IMR-90 (cell line): ENCODE results near the gene PDCD2. TPM values are rescaled to one million over a fixed set of nuclear protein-coding genes. Genes with fewer than 3 reads are reported as not detected.

Experiments used
- ATAC-seq: fragments of 200-7000 bp; cut with Tn5 transposase; 2 replicates; pipeline ENCODE4 v1.9.1; 2020; ENCODE audit warnings: low read depth, mild to moderate bottlenecking, moderate library complexity
- BruUV-seq: library from RNA; stranded (reverse); fragments of 400-500 nt; replicated peaks from 2 replicates; lab custom pipeline; 2021; lab: Mats Ljungman, UMichigan
- CTCF ChIA-PET: fragments of 300-600 bp; formaldehyde crosslinking; extraction: SDS; loops from one replicate; lab custom pipeline; 2021; ENCODE audit warnings: antibody characterized with exemption; lab: Yijun Ruan, JAX
- POLR2A ChIA-PET: fragments of 300-600 bp; sonication (Branson Sonifier 250); formaldehyde crosslinking; loops from one replicate; lab custom pipeline; 2022; ENCODE audit warnings: antibody characterized with exemption; ENCODE audit not compliant: unreplicated experiment; lab: Charles Lee
- DNase-seq: peaks from one replicate; pipeline ENCODE4 v3.0.0; 2013
- H2AFZ ChIP-seq: replicated peaks from 2 replicates; pipeline ENCODE3; 2013; ENCODE audit warnings: low read length, mild to moderate bottlenecking; ENCODE audit not compliant: poor library complexity
- H2AK5ac ChIP-seq: 2 replicates; pipeline ENCODE4 v1.6.1; 2013; ENCODE audit warnings: low read depth, low read length, inconsistent platforms
- H2AK9ac ChIP-seq: replicated peaks from 2 replicates; pipeline ENCODE3; 2013; ENCODE audit warnings: mild to moderate bottlenecking, low read depth, low read length, moderate library complexity; ENCODE audit not compliant: poor library complexity
- H2BK120ac ChIP-seq: 2 replicates; pipeline ENCODE4 v1.6.1; 2013; ENCODE audit warnings: low read depth, low read length, inconsistent platforms
- H2BK15ac ChIP-seq: 3 replicates; pipeline ENCODE4 v1.6.1; 2013; ENCODE audit warnings: low read depth, low read length, inconsistent platforms
- H2BK20ac ChIP-seq: 2 replicates; pipeline ENCODE4 v1.6.1; 2013; ENCODE audit warnings: low read depth, mild to moderate bottlenecking, inconsistent platforms, low read length, moderate library complexity
- H2BK5ac ChIP-seq: 2 replicates; pipeline ENCODE4 v1.6.1; 2013; ENCODE audit warnings: mild to moderate bottlenecking, low read depth, low read length, inconsistent platforms; ENCODE audit not compliant: poor library complexity, severe bottlenecking
- H3K14ac ChIP-seq: replicated peaks from 2 replicates; pipeline ENCODE4 v1.6.1; 2013; ENCODE audit warnings: low read depth, low read length, inconsistent platforms
- H3K18ac ChIP-seq: 2 replicates; pipeline ENCODE4 v1.6.1; 2013; ENCODE audit warnings: low read depth, low read length, control low read depth
- H3K23ac ChIP-seq: 2 replicates; pipeline ENCODE4 v1.6.1; 2013; ENCODE audit warnings: low read depth, low read length, inconsistent platforms
- H3K27ac ChIP-seq: 2 replicates; pipeline ENCODE4 v1.5.1; 2013; ENCODE audit warnings: mild to moderate bottlenecking, control low read depth, low read length; ENCODE audit not compliant: insufficient read depth
- H3K27me3 ChIP-seq: 2 replicates; pipeline ENCODE4 v1.6.1; 2013; ENCODE audit warnings: low read length; ENCODE audit not compliant: control insufficient read depth, insufficient read depth
- H3K36me3 ChIP-seq: 2 replicates; pipeline ENCODE4 v1.6.1; 2013; ENCODE audit warnings: low read length, mixed read lengths; ENCODE audit not compliant: control insufficient read depth, insufficient read depth
- H3K4ac ChIP-seq: 2 replicates; pipeline ENCODE4 v1.6.1; 2013; ENCODE audit warnings: low read depth, low read length, inconsistent platforms
- H3K4me1 ChIP-seq: 2 replicates; pipeline ENCODE4 v1.6.1; 2013; ENCODE audit warnings: low read length, mixed read lengths; ENCODE audit not compliant: control insufficient read depth, insufficient read depth
- H3K4me2 ChIP-seq: 2 replicates; pipeline ENCODE4 v1.6.1; 2013; ENCODE audit warnings: low read depth, mild to moderate bottlenecking, control low read depth, low read length, moderate library complexity
- H3K4me3 ChIP-seq: 2 replicates; pipeline ENCODE4 v1.5.1; 2013; ENCODE audit warnings: low read depth, mild to moderate bottlenecking, control low read depth, low read length, moderate library complexity; ENCODE audit not compliant: insufficient read depth
- H3K56ac ChIP-seq: 2 replicates; pipeline ENCODE4 v1.6.1; 2013; ENCODE audit warnings: low read length, inconsistent platforms; ENCODE audit not compliant: insufficient read depth; ENCODE audit errors: extremely low read depth
- H3K79me1 ChIP-seq, 2 experiments: 2 replicates each; pipeline ENCODE4 v1.6.1; 2013; ENCODE audit warnings: low read length in 2 of 2, inconsistent platforms in 1 of 2, low read depth in 1 of 2
- H3K9ac ChIP-seq: 2 replicates; pipeline ENCODE4 v1.6.1; 2013; ENCODE audit warnings: low read depth, low read length, control low read depth
- H3K9me1 ChIP-seq: 2 replicates; pipeline ENCODE4 v1.6.1; 2013; ENCODE audit warnings: low read length, inconsistent platforms; ENCODE audit not compliant: insufficient read depth
- H3K9me3 ChIP-seq: 2 replicates; pipeline ENCODE4 v1.6.1; 2013; ENCODE audit warnings: low read length; ENCODE audit not compliant: control insufficient read depth, insufficient read depth
- H4K20me1 ChIP-seq: 2 replicates; pipeline ENCODE4 v1.6.1; 2013; ENCODE audit warnings: low read length, inconsistent platforms; ENCODE audit not compliant: insufficient read depth
- H4K5ac ChIP-seq: 2 replicates; pipeline ENCODE4 v1.6.1; 2013; ENCODE audit warnings: mild to moderate bottlenecking, low read depth, low read length, control low read depth
- H4K8ac ChIP-seq, 2 experiments: 2 replicates each; pipeline ENCODE4 v1.6.1; 2013; ENCODE audit warnings: low read depth in 2 of 2, low read length in 2 of 2, control low read depth in 1 of 2, inconsistent platforms in 1 of 2
- H4K91ac ChIP-seq: 2 replicates; pipeline ENCODE4 v1.6.1; 2013; ENCODE audit warnings: low read depth, low read length, inconsistent platforms; ENCODE audit not compliant: insufficient read depth
- BHLHE40 ChIP-seq: fragments of 150-350 bp; IDR thresholded peaks from 2 replicates; pipeline ENCODE4 v1.6.1; 2016; ENCODE audit warnings: mild to moderate bottlenecking, low read depth, low read length
- CHD1 ChIP-seq: IDR thresholded peaks from 2 replicates; pipeline ENCODE4 v1.6.1; 2012; ENCODE audit warnings: low read depth, low read length, improper control_type of control experiment
- CTCF ChIP-seq: conservative IDR thresholded peaks from 2 replicates; pipeline ENCODE4 v1.5.1; 2012; ENCODE audit warnings: mild to moderate bottlenecking, low read depth, low read length, improper control_type of control experiment
- ELK1 ChIP-seq: fragments of 150-350 bp; IDR thresholded peaks from 2 replicates; pipeline ENCODE4 v1.6.1; 2016; ENCODE audit warnings: low read depth, mild to moderate bottlenecking, low read length, moderate library complexity, borderline replicate concordance
- MAFK ChIP-seq: IDR thresholded peaks from 2 replicates; pipeline ENCODE4 v1.6.1; 2012; ENCODE audit warnings: low read depth, low read length, improper control_type of control experiment
- MAZ ChIP-seq: IDR thresholded peaks from 2 replicates; pipeline ENCODE4 v1.6.1; 2012; ENCODE audit warnings: low read depth, mild to moderate bottlenecking, low read length, improper control_type of control experiment, moderate library complexity, borderline replicate concordance
- NFE2L2 ChIP-seq: fragments of 150-350 bp; IDR thresholded peaks from 2 replicates; pipeline ENCODE4 v1.6.1; 2016; ENCODE audit warnings: low read depth, mild to moderate bottlenecking, low read length
- POLR2A ChIP-seq: IDR thresholded peaks from 2 replicates; pipeline ENCODE4 v1.6.1; 2012; ENCODE audit warnings: mild to moderate bottlenecking, low read depth, low read length
- RAD21 ChIP-seq: IDR thresholded peaks from 2 replicates; pipeline ENCODE4 v1.6.1; 2012; ENCODE audit warnings: low read length, improper control_type of control experiment
- RCOR1 ChIP-seq: IDR thresholded peaks from 2 replicates; pipeline ENCODE4 v1.6.1; 2012; ENCODE audit warnings: mild to moderate bottlenecking, low read length, improper control_type of control experiment; ENCODE audit not compliant: insufficient replicate concordance
- RFX5 ChIP-seq: IDR thresholded peaks from 2 replicates; pipeline ENCODE4 v1.8.0; 2012; ENCODE audit warnings: low read depth, mild to moderate bottlenecking, low read length, moderate library complexity
- SMC3 ChIP-seq: fragments of 150-350 bp; IDR thresholded peaks from 2 replicates; pipeline ENCODE4 v1.6.1; 2016; ENCODE audit warnings: low read depth, mild to moderate bottlenecking, antibody characterized with exemption, low read length, moderate library complexity
- WGBS, 2 experiments: methylation state at CpG; one replicate each; pipeline versions ENCODE4 v1.1.5 to v1.1.7; 2013; ENCODE audit warnings: missing lambda C conversion rate in 2 of 2; ENCODE audit not compliant: insufficient read length in 1 of 2; ENCODE audit errors: extremely low coverage in 2 of 2; 5-methylcytosine and 5-hydroxymethylcytosine counted together
- dilution Hi-C: fragments of 300-500 bp; cut with HindIII; formaldehyde crosslinking; loops from one replicate; pipeline ENCODE4 v1.14.3; 2018; ENCODE audit warnings: low sequenced_read_pairs; ENCODE audit not compliant: unreplicated experiment
- in situ Hi-C: fragments of 300-500 bp; cut with MboI; formaldehyde crosslinking; loops from 3 replicates; pipeline ENCODE4 v1.14.3; 2019; ENCODE audit warnings: low sequenced_read_pairs, inconsistent platforms, mixed read lengths
- intact Hi-C: fragments of 100-400 bp; cut with micrococcal nuclease; formaldehyde crosslinking; loops from 2 replicates; pipeline ENCODE4 v1.10.0; 2022
- polyA plus RNA-seq, 3 experiments: library from polyadenylated mRNA; depleted of rRNA; stranded (reverse); fragments of >200 nt; gene quantifications; 2 replicates each; pipeline ENCODE4 v1.2.3, GENCODE V29; 2012; ENCODE audit warnings: low replicate concordance in 1 of 3
- total RNA-seq: library from RNA; depleted of rRNA; stranded (reverse); fragments of >200 nt; gene quantifications from 2 replicates; pipeline ENCODE4 v1.2.3, GENCODE V29; 2012

Gene PDCD2
- total and polyA plus RNA-seq, 2 of the 4 experiments (the other 2 are of a cell fraction), result 46.1 to 48.8 TPM

- Histone ChIP-seq H3K23ac (no peak overlapping the region), H2BK20ac (no peak overlapping the region), H2BK120ac (no peak overlapping the region), H3K36me3 (peaks cover 32% of the 10 kb centered on the region), H2BK15ac (no peak overlapping the region), H3K27me3 (no peaks in the 10 kb centered on the region), H2AK9ac (no peak overlapping the region), H4K5ac (no peak overlapping the region), H4K91ac (no peak overlapping the region), H4K8ac (no peak overlapping the region), H3K79me1 (peaks cover 19% of the 10 kb centered on the region in 2 experiments; a peak in 3 of 4 replicates), H3K4me3 (no peak overlapping the region), H3K4ac (no peak overlapping the region), H2AFZ (no peak overlapping the region), H3K4me2 (no peak overlapping the region), H2AK5ac (no peak overlapping the region), H2BK5ac (no peak overlapping the region), H3K18ac (no peak overlapping the region), H3K4me1 (peaks cover 6% of the 10 kb centered on the region), H3K9ac (no peak overlapping the region), H3K56ac (no peak overlapping the region), H3K14ac (no peak overlapping the region), H3K9me1 (no peaks in the 10 kb centered on the region), H4K20me1 (peaks cover 6% of the 10 kb centered on the region), H3K27ac (no peak overlapping the region), H3K9me3 (no peaks in the 10 kb centered on the region)
- intact Hi-C loops, result loop anchor here (5.0 kb wide), 3 partner anchors 241 to 1636 kb away; partner anchors contain the start of genes DLL1 and PHF10
- ATAC-seq, result no peak
- no TSS peak for BruUV-seq
- in situ Hi-C loops, result loop anchor here (10.0 kb wide), 1 partner anchor 819 kb away; no protein-coding TSS in a partner anchor
- CTCF ChIA-PET, result interaction anchor here (0.6 to 1.0 kb wide), 3 partner anchors 8 to 702 kb away, joined by 3 read pairs; no protein-coding TSS in a partner anchor
- TF ChIP-seq RFX5 (no peak), BHLHE40 (no peak), ELK1 (no peak), POLR2A (no peak), MAFK (no peak), SMC3 (no peak), CTCF (no peak), NFE2L2 (no peak), RCOR1 (no peak), CHD1 (no peak), MAZ (no peak), RAD21 (no peak)
- POLR2A ChIA-PET, result no interaction called here
- WGBS, 2 experiments, result 100% methylated on average over 1 of the region's 2 CpGs; no CpG with 5 or more reads in 1 of the 2 experiments
- dilution Hi-C loops, result no loop called here
- DNase-seq, result no peak
Measured at GRCh38 chr6:170533792-170534191, 50.6 kb downstream of the PDCD2 start.
